ENCODE data around the gene RABEP2.

DNA sequence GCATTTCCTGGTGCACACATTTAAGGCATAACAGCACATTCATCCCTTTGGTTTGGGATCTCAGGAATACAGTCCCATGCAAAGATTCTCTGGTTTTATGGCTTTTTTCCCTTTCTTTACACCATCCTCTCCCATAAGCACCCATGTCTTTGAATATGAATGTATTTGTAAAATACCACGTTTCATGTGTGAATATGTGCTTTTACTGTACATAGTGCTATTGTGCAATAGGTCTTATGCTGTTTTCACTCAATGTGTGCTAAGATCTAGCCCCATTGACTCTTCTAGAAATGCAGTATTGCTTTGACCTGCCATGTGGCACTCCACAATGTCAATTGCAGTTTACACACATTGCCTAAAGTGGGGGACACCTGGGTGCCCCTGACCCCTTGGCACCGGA is 39.5 kb upstream of the RABEP2 start:
- TF ChIP-seq, protein P1, sequence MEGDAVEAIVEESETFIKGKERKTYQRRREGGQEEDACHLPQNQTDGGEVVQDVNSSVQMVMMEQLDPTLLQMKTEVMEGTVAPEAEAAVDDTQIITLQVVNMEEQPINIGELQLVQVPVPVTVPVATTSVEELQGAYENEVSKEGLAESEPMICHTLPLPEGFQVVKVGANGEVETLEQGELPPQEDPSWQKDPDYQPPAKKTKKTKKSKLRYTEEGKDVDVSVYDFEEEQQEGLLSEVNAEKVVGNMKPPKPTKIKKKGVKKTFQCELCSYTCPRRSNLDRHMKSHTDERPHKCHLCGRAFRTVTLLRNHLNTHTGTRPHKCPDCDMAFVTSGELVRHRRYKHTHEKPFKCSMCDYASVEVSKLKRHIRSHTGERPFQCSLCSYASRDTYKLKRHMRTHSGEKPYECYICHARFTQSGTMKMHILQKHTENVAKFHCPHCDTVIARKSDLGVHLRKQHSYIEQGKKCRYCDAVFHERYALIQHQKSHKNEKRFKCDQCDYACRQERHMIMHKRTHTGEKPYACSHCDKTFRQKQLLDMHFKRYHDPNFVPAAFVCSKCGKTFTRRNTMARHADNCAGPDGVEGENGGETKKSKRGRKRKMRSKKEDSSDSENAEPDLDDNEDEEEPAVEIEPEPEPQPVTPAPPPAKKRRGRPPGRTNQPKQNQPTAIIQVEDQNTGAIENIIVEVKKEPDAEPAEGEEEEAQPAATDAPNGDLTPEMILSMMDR (IDR thresholded peaks at IDR 0.05) = no peak
- TF ChIP-seq ZFX (IDR thresholded peaks at IDR 0.05; ENCODE audit: borderline replicate concordance) = no peak
